Activated CD4-positive, alpha-beta memory T cell treated with anti-CD3 and anti-CD28 coated beads, Interleukin-2, amount 10 ng/mL, durations not matched to agents 7 days and 5 days (primary cell): ENCODE results near the gene AMER3. TPM values are rescaled to one million over a fixed set of nuclear protein-coding genes. Genes with fewer than 3 reads are reported as not detected.

Experiments
- CTCF ChIA-PET: fragments of 350-600 bp; sonication (Branson Sonifier 250); formaldehyde crosslinking; loops from one replicate; lab custom pipeline; 2021; ENCODE audit warnings: antibody characterized with exemption, inconsistent platforms; lab: Charles Lee
- POLR2A ChIA-PET: fragments of 350-600 bp; sonication (Branson Sonifier 250); formaldehyde crosslinking; loops from one replicate; lab custom pipeline; 2021; ENCODE audit warnings: antibody characterized with exemption; lab: Charles Lee
- DNase-seq: peaks from one replicate; pipeline ENCODE4 v3.0.0-alpha.2; 2020
- H3K27ac Mint-ChIP-seq: one replicate; pipeline ENCODE4 v1.8.0; 2021; ENCODE audit warnings: mild to moderate bottlenecking, mixed read lengths
- H3K27me3 Mint-ChIP-seq: one replicate; pipeline ENCODE4 v1.8.0; 2021; ENCODE audit warnings: mixed read lengths
- H3K36me3 Mint-ChIP-seq: one replicate; pipeline ENCODE4 v1.8.0; 2021; ENCODE audit warnings: low read depth, mixed read lengths
- H3K4me1 Mint-ChIP-seq: one replicate; pipeline ENCODE4 v1.8.0; 2021; ENCODE audit warnings: mixed read lengths
- H3K4me3 Mint-ChIP-seq: one replicate; pipeline ENCODE4 v1.8.0; 2021; ENCODE audit warnings: mild to moderate bottlenecking, mixed read lengths
- H3K9me3 Mint-ChIP-seq: one replicate; pipeline ENCODE4 v1.8.0; 2021; ENCODE audit warnings: mixed read lengths
- total RNA-seq, 2 experiments: library from RNA; stranded (reverse); gene quantifications; one replicate each; pipeline ENCODE4 v1.2.3, GENCODE V29; 2021

AMER3 gene
- total RNA-seq, 2 experiments from 2014 or later = not detected

GRCh38 chr2:130735200-130735599 is 20.1 kb upstream of the AMER3 start:
- H3K27me3 Mint-ChIP-seq = peaks cover 23% of the 10 kb centered on the region
- ChIA-PET POLR2A (no interaction called here), CTCF (no interaction called here)
- H3K27ac Mint-ChIP-seq = no peak overlapping the region
- no peak overlapping the region for H3K4me3 Mint-ChIP-seq
- no peak for DNase-seq
- peaks cover 3% of the 10 kb centered on the region for H3K4me1 Mint-ChIP-seq
- no peaks in the 10 kb centered on the region for H3K9me3 Mint-ChIP-seq
- H3K36me3 Mint-ChIP-seq = no peaks in the 10 kb centered on the region

GRCh38 chr2:130736487-130736886 is 18.9 kb upstream of the AMER3 start:
- peaks cover 20% of the 10 kb centered on the region for H3K27me3 Mint-ChIP-seq
- ChIA-PET CTCF (interaction anchor here (1.2 kb wide), 1 partner anchor 9 kb away, joined by 5 read pairs; no protein-coding TSS in a partner anchor), POLR2A (no interaction called here)
- DNase-seq = no peak
- H3K27ac Mint-ChIP-seq = no peak overlapping the region
- no peaks in the 10 kb centered on the region for H3K4me1 Mint-ChIP-seq
- no peaks in the 10 kb centered on the region for H3K36me3 Mint-ChIP-seq
- no peaks in the 10 kb centered on the region for H3K9me3 Mint-ChIP-seq
- H3K4me3 Mint-ChIP-seq = no peak overlapping the region

- Mint-ChIP-seq H3K4me1 (no peaks in the 10 kb centered on the region), H3K4me3 (no peak overlapping the region), H3K36me3 (no peaks in the 10 kb centered on the region), H3K27ac (no peak overlapping the region), H3K27me3 (peaks cover 20% of the 10 kb centered on the region), H3K9me3 (no peaks in the 10 kb centered on the region)
- DNase-seq = no peak
- ChIA-PET CTCF (no interaction called here), POLR2A (no interaction called here)
Measured at GRCh38 chr2:130737592-130737991, 17.7 kb upstream of the AMER3 start.

GRCh38 chr2:130740671-130741070 is 14.7 kb upstream of the AMER3 start:
- H3K4me3 Mint-ChIP-seq = no peak overlapping the region
- ChIA-PET CTCF (interaction anchor here (1.3 kb wide), 1 partner anchor 57 kb away, joined by 3 read pairs; no protein-coding TSS in a partner anchor), POLR2A (no interaction called here)
- DNase-seq = no peak
- H3K27ac Mint-ChIP-seq = no peak overlapping the region
- H3K4me1 Mint-ChIP-seq = no peaks in the 10 kb centered on the region
- no peaks in the 10 kb centered on the region for H3K9me3 Mint-ChIP-seq
- H3K27me3 Mint-ChIP-seq = peaks cover 23% of the 10 kb centered on the region
- no peaks in the 10 kb centered on the region for H3K36me3 Mint-ChIP-seq

- H3K27me3 Mint-ChIP-seq = peaks cover 27% of the 10 kb centered on the region
- ChIA-PET CTCF (no interaction called here), POLR2A (no interaction called here)
- no peak overlapping the region for H3K4me3 Mint-ChIP-seq
- H3K4me1 Mint-ChIP-seq = no peaks in the 10 kb centered on the region
- DNase-seq = no peak
- no peaks in the 10 kb centered on the region for H3K9me3 Mint-ChIP-seq
- H3K36me3 Mint-ChIP-seq = no peaks in the 10 kb centered on the region
- no peak overlapping the region for H3K27ac Mint-ChIP-seq
Measured at GRCh38 chr2:130743278-130743677, 12.1 kb upstream of the AMER3 start.

- Mint-ChIP-seq H3K27me3 (peaks cover 25% of the 10 kb centered on the region), H3K4me3 (no peak overlapping the region), H3K36me3 (no peaks in the 10 kb centered on the region), H3K9me3 (no peaks in the 10 kb centered on the region), H3K27ac (no peak overlapping the region), H3K4me1 (no peaks in the 10 kb centered on the region)
- CTCF ChIA-PET = no interaction called here
- POLR2A ChIA-PET = no interaction called here
- DNase-seq = no peak
Measured at GRCh38 chr2:130744287-130745117, 10.8 kb upstream of the AMER3 start.

GRCh38 chr2:130749078-130749477 is 6.3 kb upstream of the AMER3 start:
- H3K36me3 Mint-ChIP-seq = no peaks in the 10 kb centered on the region
- DNase-seq = no peak
- no peaks in the 10 kb centered on the region for H3K4me1 Mint-ChIP-seq
- H3K4me3 Mint-ChIP-seq = no peak overlapping the region
- ChIA-PET CTCF (no interaction called here), POLR2A (no interaction called here)
- no peak overlapping the region for H3K27ac Mint-ChIP-seq
- peaks cover 16% of the 10 kb centered on the region for H3K27me3 Mint-ChIP-seq
- H3K9me3 Mint-ChIP-seq = no peaks in the 10 kb centered on the region

GRCh38 chr2:130749641-130750040 is 5.7 kb upstream of the AMER3 start:
- Mint-ChIP-seq H3K27ac (no peak overlapping the region), H3K9me3 (no peaks in the 10 kb centered on the region), H3K4me1 (no peaks in the 10 kb centered on the region), H3K36me3 (no peaks in the 10 kb centered on the region), H3K4me3 (no peak overlapping the region), H3K27me3 (peaks cover 12% of the 10 kb centered on the region)
- POLR2A ChIA-PET = no interaction called here
- DNase-seq = no peak
- CTCF ChIA-PET = no interaction called here

- Mint-ChIP-seq H3K9me3 (no peaks in the 10 kb centered on the region), H3K4me3 (no peak overlapping the region), H3K4me1 (peaks cover 7% of the 10 kb centered on the region), H3K36me3 (no peaks in the 10 kb centered on the region), H3K27me3 (peaks cover 40% of the 10 kb centered on the region), H3K27ac (no peak overlapping the region)
- no peak for DNase-seq
- CTCF ChIA-PET = no interaction called here
- POLR2A ChIA-PET = no interaction called here
Measured at GRCh38 chr2:130754811-130755210, 529 bp upstream of the AMER3 start.

- Mint-ChIP-seq H3K36me3 (no peaks in the 10 kb centered on the region), H3K4me3 (no peak overlapping the region), H3K27me3 (peaks cover 40% of the 10 kb centered on the region), H3K4me1 (peaks cover 7% of the 10 kb centered on the region), H3K27ac (no peak overlapping the region), H3K9me3 (no peaks in the 10 kb centered on the region)
- DNase-seq = no peak
- ChIA-PET POLR2A (no interaction called here), CTCF (interaction anchor here (0.6 to 0.7 kb wide), 2 partner anchors 31 to 528 kb away, joined by 3 to 5 read pairs; no protein-coding TSS in a partner anchor)
Measured at GRCh38 chr2:130756053-130756873, 923 bp downstream of the AMER3 start.

GRCh38 chr2:130756874-130757668 is 1.7 kb downstream of the AMER3 start:
- Mint-ChIP-seq H3K27me3 (peaks cover 40% of the 10 kb centered on the region), H3K9me3 (no peaks in the 10 kb centered on the region), H3K4me1 (peaks cover 7% of the 10 kb centered on the region), H3K27ac (no peak overlapping the region), H3K4me3 (no peak overlapping the region), H3K36me3 (no peaks in the 10 kb centered on the region)
- ChIA-PET POLR2A (no interaction called here), CTCF (interaction anchor here (0.6 to 0.7 kb wide), 2 partner anchors 31 to 528 kb away, joined by 3 to 5 read pairs; no protein-coding TSS in a partner anchor)
- no peak for DNase-seq

- no peak for DNase-seq
- Mint-ChIP-seq H3K36me3 (no peaks in the 10 kb centered on the region), H3K27me3 (peaks cover 28% of the 10 kb centered on the region), H3K4me3 (no peak overlapping the region), H3K27ac (no peak overlapping the region), H3K9me3 (no peaks in the 10 kb centered on the region), H3K4me1 (peaks cover 4% of the 10 kb centered on the region)
- CTCF ChIA-PET = no interaction called here
- POLR2A ChIA-PET = no interaction called here
Measured at GRCh38 chr2:130759906-130760753, 4.8 kb downstream of the AMER3 start.
